Stimulated activated naive CD4-positive, alpha-beta T cell treated with Interleukin-2 at 50 U/mL for 16 hours (primary cell): Measurements from ENCODE around the gene ECHDC3.

Experiments used
- DNase-seq: peaks from one replicate; lab custom pipeline; 2025; lab: John Stamatoyannopoulos, UW

ECHDC3 gene

DNA sequence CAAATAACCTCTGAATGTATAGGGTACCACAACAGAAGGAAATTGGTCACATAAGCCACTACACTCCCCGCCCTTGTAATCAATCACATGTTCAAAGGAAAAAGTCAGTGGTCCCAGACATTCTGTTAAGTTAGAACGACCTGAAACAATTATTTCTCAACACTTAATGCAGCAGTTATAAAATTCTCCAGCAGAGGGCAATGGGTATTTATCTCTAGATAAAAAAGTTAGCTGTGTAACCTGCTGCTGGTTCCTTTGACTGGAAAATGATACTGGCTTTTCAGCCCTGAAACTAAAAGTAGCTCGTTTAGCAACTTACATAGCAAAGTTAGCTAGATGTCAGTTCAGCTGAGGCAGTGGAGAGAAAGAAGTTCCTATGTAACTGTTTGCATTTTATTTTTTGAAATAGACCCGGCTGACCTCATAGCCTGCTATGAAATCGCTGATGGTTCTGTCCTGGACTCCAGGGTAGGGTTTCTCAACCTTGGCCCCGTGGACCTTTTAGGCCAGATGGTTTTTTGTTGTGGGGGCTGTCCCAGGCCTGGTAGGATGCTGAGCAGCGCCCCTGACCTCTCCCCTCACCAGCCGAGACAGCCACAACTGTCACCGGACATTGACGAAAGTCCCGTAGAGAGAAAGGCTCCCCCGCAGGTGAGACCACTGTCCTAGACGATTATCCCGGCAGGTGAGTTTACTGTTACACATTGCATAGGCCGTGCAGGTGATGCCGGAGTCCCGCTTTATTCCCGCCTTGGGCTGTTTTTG, 40.8 kb downstream of the ECHDC3 start:
- DNase-seq, result no peak

DNA sequence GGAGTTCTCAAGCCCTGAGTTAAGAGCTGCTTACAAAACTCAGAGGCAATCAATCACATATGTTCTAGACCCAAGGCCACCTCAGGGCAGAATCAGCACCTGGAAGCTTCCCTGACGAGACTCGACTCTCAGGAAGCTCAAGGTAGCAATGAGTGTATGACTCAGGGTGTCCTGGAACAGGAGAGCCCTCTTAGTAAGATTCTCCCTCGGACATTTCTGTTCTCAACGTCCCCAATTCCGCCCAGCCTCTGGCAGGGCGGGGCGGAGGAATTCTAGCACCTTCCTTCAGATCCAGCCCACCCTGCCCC, 41.3 kb downstream of the ECHDC3 start:
- DNase-seq, result no peak

- DNase-seq, result no peak
Measured at GRCh38 chr10:11787374-11787773, 45.2 kb downstream of the ECHDC3 start.

GRCh38 chr10:11787846-11788245, 45.7 kb downstream of the ECHDC3 start:
- no peak for DNase-seq

GRCh38 chr10:11789306-11789705, 47.1 kb downstream of the ECHDC3 start:
- no peak for DNase-seq

DNA sequence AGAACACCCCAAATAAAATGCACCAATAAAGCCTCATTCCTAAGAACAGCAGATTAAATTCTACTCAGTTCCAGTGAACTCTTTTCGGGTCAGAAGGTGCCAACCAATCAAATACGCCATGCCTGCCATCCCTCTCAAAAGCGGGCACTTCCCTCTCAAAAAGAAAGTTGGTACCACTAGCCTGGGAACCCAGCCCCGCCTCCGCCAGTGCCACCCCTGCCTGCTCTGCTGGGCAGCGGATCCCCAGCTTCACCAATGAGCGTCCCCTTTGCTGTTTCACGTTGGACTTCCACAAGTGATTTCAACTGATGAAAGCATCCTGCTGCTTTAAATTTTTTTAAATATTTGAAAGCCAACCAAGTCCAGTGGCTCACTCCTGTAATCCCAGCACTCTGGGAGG, 47.8 kb downstream of the ECHDC3 start:
- DNase-seq, result no peak

GRCh38 chr10:11793762-11794479, 51.7 kb downstream of the ECHDC3 start:
- DNase-seq, result no peak

DNA sequence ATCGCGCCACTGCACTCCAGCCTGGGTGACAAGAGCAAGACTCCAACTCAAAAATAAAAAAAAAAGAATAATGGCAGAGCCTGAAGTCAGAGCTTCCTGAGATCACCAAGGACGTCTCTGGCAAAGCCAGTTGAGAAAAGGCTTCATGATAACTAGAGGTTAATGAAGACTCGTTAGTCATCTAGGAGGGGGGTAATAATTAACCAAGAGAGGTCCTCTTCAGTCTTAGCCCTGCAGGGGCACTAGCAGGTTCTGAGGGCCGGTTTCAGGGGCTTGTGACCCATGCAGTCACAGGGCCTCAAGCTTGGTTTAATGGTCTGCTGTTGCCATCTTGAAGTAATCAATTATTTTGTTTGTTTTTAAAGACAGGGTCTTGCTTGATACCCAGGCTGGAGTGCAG, 52.4 kb downstream of the ECHDC3 start:
- no peak for DNase-seq

DNA sequence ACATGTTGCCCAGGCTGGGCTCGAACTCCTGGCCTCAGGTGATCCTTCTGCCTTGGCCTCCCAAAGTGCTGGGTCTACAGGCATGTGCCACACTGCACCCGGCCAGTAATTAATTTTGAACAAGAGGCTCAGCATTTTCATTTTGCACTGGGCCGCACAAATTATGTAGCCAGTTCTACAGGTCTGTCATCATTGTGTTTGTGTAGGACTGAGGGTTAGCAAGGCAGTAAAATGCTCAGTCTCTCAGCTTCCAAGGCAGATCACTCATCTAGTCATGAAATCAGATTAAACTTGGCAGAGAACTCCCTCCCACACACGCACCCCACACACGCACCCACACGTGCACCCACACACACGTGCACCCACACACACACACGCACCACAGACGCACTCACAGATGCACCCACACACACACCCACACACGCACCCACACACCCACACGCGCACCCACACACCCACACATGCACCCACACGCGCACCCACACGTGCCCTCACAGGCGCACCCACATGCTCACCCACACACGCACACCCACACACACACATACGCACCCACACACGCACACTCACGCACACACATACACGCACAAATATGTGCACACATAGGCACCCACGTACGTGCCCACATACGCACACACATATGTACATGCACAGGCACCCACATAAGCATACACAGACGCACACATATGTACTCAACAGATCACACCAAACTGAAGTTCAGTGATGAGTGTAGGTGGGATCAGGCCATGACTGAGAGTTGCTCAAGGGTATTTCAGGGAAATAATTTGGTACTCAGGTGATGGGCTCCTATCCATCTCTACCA, 53.1 kb downstream of the ECHDC3 start:
- no peak for DNase-seq

DNA sequence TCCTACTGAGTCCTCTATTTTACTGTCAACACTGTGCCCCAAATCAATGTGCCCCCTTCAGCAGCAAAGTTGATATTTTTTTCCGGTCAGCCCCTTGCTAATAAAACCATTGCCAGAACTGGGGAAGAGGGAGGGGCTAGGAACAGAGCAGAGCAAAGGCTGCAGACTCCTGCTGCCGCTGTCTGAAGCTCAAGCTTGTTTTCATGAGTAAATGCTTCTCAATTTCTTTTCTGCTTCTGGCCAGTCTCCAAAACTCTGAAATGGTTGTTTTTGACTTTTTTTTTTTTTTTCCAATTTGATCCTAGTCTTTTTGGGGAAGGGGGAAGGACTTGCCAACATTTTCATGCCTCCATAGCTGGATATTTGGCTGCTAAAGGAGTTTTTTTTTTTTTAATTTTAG, 54.3 kb downstream of the ECHDC3 start:
- no peak for DNase-seq

GRCh38 chr10:11797281-11797680, 55.1 kb downstream of the ECHDC3 start:
- no peak for DNase-seq

DNA sequence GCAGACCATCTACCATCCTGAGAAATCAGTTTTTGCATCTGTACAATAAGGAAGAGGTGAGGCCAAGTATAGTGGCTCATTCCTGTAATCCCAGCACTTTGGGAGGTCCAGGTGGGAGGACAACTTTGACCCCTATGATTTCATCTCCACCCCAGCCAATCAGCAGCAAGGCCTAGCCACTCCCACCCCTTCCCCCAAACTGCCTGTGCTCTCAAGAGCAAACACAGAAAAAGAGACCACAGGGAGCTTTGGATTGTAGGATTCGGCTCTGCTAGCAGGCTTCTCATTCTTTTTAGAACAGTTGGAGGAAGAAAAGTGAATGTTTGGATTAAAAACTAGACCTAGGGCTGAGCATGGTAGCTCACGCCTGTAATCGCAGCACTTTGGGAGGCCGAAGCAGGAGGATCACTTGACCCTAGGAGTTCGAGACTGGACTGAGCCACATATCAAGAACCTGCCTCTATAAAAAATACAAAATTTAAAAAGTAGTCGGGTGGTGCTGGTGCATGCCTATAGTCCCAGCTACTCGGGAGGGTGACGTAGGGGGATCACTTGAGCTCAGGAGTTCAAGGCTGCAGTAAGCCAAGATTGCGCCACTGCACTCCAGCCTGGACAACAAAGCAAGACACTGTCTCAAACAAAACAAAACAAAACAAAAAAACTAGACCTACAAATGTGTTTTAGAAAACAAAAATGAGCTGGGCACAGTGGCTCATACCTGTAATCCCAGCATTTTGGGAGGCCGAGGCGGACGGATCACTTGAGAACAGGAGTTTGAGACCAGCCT, 55.9 kb downstream of the ECHDC3 start:
- no peak for DNase-seq

DNA sequence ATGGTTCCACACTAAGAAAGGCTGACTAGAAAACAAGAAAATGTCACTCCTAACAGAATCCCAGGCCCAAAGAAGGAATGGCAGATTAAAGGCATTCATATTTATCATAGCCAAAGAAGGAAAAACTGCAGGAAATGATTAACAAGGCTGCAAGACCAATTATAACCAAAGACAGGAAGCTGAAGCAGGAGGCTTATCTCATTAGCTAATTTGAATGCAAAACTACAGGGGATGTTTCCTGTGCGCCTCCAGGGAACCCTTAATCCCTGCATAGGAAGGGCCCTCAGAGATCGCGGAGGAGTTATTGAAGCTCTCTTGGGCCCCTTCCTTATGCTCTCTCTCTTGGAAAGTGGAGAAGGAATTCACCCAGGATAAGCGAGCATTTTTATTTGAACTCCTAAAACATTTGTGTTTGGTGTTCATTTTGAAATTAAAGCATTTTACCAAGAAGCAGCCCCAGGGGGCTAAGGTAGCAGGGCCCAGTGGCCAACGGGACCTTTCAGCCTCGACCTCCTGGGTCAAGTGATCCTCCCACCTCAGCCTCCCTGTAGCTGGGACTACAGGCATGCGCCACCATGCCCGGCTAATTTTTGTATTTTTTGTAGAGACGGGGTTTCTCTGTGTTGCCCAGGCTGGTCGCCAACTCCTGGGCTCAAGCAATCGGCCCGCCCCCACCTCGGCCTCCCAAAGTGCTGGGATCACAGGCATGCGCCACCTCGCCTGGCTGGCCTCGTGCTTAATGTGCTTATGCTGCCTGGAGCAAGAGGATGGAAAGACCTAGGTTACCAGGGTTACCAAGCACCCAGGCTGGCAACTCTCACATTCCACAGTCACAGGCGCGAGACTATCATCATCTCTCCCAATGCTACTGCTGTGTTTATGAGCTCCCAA, 56.9 kb downstream of the ECHDC3 start:
- no peak for DNase-seq

DNA sequence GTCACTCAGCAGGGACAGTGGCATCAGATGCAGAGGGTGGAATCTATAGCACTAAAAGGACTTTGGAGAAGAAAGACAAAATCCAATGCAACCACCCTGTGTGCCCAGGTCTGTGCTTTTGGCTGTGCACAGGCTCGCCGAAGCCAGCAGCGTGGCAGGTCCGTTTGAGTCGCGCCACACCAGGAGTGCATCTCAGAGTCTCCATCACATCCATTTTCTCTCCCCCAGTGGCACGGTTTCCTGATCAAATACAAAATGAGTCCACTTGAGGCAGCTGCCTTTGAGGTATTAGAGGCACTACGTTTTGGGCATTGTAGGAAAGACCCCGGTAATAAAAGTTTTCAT, 57.5 kb downstream of the ECHDC3 start:
- no peak for DNase-seq

- no peak for DNase-seq
Measured at GRCh38 chr10:11804336-11804735, 62.2 kb downstream of the ECHDC3 start.

DNA sequence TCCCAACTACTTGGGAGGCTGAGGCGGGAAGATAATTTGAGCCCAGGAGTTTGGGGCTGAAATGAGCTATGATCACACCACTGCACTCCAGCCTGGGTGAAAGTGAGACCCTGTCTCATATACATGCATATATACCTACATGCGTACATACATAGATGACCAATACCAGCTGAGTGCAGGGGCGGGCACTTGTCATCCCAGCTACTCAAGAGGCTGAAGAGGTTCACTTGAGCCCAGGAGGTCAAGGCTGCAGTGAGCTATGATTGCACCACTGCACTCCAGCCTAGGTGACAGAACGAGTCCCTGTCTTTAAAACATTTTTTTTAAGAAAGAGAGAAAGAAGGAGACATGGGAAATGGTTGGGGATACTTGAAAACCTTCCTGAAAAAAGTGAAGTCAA, 63.6 kb downstream of the ECHDC3 start:
- DNase-seq, result no peak

DNA sequence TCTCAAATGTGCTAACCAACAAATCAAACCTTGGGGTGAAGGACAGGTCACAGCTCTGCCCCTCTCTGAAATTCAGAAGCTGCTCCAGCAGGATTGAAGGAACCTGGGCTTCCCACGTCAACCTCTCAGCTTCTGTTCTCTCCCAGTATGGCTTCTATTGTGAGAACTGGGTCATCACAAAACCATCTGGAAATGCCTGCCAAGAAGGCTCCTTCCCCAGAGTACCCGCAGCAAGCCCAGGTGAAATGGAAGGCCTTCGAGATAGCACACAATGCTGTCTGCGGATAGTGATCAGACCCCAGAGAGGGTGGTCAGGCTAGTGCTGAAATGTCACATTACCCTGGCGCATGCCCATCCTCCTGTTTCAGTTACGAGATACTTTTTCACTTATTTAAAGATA, 64.5 kb downstream of the ECHDC3 start:
- DNase-seq, result no peak

GRCh38 chr10:11808808-11809207, 66.6 kb downstream of the ECHDC3 start:
- DNase-seq, result no peak

DNA sequence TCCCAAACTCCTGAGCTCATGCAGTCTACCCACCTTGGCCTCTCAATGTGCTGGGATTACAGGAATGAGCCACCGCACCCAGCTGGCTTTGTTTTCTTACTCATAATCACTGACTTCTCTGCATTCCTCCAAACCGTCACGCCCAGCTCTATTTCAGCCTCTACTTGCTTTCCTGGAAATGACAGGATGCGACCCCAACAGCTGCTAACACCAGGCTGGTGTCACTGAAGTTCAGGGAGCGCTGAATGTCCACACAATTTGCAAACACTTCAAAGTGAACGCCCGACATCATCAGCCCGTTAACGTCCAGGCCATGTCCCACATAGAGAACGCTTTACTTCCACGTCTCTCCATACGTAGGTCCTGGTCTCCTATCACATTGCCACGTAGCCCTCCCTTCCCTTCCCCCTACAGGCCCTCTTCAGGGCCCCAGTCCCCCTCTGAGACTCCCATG, 68.2 kb downstream of the ECHDC3 start:
- DNase-seq, result no peak

DNA sequence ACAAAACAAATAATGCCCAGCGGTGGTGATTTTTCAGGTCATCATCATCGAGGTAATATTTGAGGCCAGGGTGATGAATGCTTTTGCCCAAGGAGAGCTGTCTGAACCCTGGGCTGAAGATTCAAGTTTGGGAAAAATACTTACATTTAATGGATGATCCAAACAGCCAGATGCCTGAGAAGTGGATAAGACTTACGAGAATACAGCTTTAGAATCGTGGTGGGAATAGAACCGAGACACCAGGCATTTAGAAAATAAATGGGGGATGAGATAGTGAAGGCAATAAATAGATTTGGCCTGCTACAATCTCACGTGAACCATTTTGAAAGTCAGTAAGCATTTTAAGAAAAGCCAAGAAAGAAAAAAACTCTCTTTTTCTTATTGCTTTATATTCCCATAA, 68.8 kb downstream of the ECHDC3 start:
- DNase-seq, result no peak

DNA sequence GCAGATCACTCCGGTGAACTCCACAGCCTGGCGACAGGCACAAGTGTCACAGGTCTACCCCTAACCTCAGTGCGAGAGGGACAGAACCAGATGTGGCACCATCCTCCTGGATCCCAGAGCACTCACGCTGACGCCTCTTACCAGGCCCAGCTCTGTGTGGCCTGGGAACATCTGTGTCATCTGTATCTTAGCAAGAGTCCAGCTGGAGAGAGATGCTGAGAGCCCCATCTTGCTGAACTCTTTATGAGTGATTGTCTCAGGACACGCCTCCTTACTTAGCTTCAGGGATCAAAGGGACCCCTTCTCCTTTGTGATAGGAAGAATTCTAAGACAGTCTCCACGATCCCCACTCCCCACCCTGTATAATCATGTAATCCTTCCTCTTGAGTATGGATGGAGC, 71.0 kb downstream of the ECHDC3 start:
- DNase-seq, result no peak
